HG03159 (cell line): ENCODE results near the gene TMEM164.

Experiments used
- ATAC-seq: cut with Tn5 transposase; IDR thresholded peaks from one replicate; pipeline ENCODE4 v1.9.1; 2021; ENCODE audit warnings: mild to moderate bottlenecking, moderate library complexity; ENCODE audit not compliant: unreplicated experiment

The TMEM164 gene

DNA sequence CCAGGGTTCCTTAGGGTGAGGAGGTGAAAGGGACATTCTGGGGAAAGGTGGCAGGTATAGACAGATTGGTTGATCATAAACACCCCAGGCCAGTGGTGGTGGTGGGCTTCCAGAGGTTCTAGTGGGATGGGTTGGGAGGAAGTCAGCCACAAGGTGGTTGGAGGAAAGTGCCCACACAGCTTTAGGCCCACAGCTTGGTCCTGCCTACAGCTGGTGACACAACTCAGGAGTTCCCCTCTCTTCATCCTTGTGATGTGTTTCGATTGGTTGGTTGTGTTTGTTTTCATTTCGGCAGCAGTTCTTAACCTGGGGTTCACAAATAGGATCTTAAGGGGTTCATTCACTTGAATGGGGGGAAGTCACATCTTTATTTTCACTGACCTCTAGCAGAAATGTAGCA is 157.0 kb downstream of the TMEM164 start:
- no peak for ATAC-seq

GRCh38 chrX:110161361-110161686 is 158.4 kb downstream of the TMEM164 start:
- ATAC-seq, result no peak

GRCh38 chrX:110162131-110162530 is 159.2 kb downstream of the TMEM164 start:
- ATAC-seq, result no peak

GRCh38 chrX:110162867-110163266 is 160.0 kb downstream of the TMEM164 start:
- ATAC-seq, result no peak

DNA sequence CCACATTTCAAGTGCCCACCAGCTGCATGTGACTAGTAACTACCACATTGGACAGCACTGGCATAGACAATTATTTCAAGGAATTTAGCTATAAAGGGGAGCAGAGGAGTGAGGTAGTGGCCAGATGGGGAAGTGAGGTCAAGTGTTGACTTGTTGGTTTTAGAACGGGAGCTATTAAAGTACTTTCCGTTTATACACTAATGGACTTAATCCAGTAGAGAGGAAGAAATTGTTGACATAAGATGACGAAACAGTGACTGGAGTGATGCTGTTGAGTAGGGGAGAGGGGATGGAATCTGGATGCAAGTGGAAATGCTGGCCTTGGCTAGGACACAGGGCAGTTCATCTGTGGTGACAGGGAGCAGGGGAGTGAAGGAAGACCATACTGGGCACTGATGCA is 160.6 kb downstream of the TMEM164 start:
- ATAC-seq, result no peak

DNA sequence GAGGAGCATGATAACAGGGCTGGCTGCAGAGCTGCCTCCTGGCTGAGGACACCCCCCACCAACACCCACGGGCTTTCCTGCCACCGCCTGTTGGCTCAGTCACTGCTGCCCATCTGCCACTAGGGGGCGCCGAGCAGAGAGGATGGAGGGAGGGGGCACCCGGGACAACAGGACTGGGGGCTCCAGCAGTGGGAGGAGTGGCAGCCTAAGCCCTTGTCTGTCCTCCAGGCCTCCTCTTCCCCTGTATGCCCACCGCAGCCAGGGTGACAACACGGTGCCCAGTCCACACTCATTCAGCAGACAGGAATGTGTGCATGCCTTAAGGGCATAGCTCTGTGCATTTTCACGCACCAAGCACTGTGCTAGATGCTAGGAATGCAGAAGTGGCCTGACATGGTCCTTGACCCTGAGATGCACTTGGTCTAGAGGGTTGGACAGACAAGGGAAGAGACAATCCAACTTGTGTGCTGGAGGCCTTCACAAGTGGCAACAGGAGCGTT is 165.1 kb downstream of the TMEM164 start:
- no peak for ATAC-seq

DNA sequence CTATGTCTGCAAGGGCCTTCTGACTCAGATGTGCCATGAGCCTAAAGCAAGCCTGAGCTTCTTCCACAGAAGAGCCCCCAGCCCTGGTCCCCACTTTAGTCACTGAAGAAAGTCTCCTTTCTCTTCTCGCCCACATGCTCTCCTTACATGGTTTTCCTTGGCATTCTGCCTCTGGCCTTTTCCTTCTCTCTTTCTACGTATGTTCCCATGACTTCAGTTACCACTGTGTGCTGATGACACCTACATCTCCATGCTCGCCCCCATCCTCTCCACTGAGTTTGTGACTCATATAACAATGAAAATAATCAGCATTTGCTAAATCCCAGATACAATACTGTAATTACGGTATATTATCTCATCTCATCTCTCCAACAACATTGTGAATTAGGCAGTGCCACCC is 165.7 kb downstream of the TMEM164 start:
- no peak for ATAC-seq

- no peak for ATAC-seq
Observed at GRCh38 chrX:110170029-110170428, 167.1 kb downstream of the TMEM164 start.

DNA sequence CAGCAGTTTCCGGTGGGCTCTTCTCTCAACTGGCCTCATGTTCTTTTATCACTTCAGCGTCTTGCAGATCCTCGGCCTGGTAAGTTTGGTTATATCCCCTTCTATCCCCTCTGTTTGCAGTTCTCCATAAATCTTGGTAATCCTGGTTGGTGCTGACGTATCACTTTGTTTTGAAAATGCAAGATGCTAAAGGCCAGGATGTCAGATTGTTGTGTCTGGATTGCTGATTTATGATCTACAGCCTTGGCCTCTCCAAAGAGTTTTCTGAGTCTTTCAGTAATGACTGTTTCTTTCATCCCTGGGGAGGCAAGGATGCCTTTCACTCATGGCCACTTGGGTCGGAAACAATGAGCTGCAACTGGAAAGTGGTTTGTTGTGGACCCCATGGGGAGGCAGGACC is 168.5 kb downstream of the TMEM164 start:
- no peak for ATAC-seq

DNA sequence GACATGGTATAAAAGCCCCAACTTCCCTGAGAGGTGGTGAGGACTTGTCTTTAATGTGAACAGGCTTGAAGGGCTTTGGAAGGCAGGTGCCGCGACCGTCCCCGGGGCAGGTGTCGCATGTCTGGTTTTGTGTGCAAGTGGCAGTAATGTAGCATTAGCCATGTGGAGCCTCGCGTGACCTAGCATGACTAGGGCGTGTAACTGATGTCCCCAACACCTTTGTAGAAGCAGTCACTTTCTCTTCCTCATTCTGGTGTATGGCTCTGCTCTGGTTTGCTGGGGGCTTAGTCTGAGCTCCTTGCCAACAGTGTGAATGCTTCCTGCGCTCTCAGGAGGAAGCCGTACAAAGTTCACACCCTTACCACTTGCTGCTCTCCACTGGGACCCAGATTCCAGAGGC is 169.3 kb downstream of the TMEM164 start:
- peak; percentile 99 for ATAC-seq

DNA sequence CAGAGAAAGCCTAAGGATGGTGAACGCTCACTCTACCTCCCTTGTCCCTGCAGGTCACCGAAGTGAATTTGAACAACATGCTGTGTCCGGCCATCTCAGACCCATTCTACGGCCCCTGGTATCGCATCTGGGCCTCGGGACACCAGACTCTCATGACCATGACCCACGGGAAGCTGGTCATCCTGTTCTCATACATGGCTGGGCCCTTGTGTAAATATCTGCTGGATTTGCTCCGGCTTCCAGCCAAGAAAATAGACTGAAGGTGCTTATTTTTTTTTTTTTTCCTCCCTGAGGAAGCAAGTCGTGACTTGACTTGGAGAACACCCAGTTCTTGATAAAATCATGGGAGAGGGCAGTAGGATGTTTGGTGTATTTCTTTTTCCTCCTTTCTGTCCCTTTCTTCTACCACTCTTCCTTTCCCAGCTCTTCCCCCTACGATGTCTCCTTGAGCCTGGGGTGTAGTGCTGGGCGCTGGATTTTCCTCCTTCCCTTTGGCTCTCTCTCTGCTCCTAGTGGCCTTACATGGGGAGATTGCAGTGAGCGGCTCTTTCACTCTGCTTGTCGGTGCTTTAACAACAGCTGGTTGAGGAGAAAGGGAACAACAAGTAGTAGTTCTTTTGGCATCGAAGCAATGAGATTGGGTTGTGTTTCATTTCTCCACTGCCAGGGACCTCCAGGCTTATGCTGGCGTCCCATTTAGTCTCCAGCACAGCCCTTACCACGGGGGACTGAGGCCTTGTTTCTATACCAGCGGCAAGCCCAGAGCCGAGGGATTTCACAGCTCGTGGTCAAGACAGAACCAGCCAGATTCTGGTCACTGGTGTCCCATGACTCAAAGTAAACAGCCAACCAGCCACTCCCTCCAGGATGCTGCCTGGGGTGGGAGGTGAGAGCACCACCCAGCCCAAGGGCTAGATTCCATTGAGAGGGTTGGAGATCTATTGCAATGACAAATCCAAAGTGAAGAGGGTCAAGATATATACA is 170.6 kb downstream of the TMEM164 start:
- ATAC-seq, result no peak

DNA sequence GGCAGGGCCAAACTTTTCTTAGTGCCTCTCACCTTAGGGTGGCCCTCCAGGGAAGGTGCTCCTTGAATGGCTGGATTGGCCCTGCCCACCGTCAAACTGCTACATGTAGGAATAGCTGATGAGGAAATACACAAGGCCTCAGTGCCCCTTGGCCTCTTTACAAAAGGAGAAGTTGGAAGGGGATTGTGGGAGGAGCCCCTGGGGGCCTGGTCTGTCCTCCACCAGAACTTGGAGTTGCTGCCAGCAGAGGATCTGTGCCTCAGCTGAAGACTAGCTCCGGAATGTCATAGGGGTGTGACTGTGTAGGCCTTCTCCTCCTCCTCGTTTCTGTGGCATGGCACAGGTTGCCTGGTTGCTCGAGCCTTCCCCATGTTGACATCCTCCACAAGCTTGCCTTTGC is 172.2 kb downstream of the TMEM164 start:
- ATAC-seq, result no peak

DNA sequence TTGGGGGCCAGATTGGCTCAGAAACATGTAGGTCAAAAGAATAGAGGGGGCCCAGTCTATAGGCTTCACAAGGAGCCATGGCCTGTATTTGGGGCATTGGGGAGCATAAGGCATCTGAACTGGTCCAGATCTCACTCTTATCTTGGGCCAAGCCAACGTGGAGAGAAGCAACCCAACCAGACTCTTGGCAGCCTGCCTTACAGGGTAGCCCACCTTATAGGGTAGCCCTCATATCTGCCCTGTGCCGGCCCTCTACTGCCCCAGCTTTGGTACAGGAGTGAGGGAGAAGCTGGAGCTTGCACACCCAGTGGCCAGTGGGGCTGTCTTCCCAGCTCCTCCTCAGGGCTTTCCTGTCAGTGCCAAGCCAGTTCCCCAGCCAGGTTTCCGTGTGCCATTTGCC is 172.8 kb downstream of the TMEM164 start:
- ATAC-seq, result no peak

DNA sequence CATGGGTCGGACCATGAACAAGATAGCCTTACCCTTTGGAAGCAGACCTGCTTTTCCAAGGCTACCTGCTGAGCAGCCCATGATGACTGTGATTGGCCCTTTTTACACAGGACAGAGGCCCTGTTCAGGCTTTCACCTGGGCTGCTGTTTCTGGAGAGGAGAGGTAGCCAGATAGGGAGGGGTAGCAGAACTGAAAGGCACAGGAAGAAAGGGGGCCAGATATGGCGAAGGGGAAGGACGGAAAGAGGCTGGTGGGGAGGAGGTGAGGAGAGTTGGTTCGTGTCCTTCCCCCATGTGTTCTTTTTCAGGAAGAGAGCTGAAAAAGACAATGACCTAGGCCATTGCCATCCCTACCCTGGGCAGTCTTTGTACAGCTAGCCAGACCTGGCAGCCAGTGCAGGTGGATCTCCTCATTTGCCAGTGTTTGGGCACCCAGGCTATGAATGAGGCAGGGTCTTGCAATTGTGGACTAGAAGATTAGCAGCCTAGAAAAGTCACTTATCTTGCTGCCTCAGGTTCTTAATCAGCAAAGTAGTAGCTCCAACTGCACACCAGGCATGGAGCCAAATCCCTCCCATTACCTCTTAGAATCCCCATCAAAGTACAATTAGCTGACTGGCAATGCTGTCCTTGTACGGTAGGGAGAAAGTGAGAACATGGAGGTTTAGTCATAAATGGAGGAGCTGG is 175.4 kb downstream of the TMEM164 start:
- ATAC-seq, result no peak

GRCh38 chrX:110180176-110180927 is 177.4 kb downstream of the TMEM164 start:
- peak; percentile 23 for ATAC-seq

- ATAC-seq, result peak; percentile 75
Observed at GRCh38 chrX:110180928-110181310, 178.0 kb downstream of the TMEM164 start.

DNA sequence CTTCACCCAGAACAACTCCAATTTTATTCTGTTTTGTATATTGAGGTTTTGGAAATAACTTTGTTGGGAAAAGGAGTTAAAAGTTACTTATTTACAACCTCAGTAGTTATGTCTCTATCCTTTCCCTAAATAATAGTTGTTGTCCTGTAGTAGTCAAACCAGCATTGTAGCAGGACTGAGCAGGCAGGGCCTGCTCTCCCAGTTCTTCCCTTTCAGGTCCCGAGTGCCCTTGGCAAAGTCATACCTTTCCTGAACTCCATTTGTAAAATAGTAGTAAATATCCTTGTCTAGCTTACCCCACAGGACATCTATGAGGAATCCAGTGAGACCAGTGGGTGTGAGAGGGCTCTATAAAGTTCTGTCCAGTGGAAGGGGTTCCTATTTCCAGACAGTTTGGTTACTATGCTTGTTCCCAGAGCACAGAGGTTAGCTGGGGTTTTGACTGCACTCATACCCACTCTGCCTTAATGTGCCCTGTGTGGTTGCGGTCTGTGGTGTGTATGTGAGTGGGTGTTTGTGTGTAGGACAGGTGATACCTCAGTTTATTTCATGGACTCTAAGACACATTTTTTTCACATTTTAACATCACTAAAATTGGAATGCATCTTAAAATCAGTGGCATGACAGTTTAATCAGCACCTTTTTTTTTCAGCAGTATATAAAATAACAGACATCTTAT is 178.7 kb downstream of the TMEM164 start:
- ATAC-seq, result no peak

GRCh38 chrX:110182362-110182761 is 179.4 kb downstream of the TMEM164 start:
- ATAC-seq, result no peak

GRCh38 chrX:110182865-110183264 is 180.0 kb downstream of the TMEM164 start:
- ATAC-seq, result no peak

DNA sequence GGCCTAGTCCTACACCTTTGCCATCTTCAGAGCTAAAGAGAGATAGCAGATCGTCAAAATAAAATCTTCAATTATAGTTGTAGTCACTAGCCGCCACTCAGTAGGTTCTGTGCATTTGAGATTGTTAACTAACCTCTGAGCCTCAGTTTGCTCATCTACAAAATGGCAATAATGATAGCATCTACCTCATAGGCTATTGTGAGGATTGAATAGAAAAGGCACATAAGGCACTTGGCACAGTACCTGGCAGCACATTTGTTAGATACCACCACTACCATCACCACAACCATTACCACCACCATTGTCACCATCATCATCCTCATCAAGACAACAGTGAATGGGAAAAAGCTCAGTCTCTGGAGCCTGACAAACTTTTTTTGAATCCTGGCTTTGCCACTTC is 180.4 kb downstream of the TMEM164 start:
- no peak for ATAC-seq
